ENCODE measurements around the gene CA5A. TPM values are rescaled to one million over a fixed set of nuclear protein-coding genes. Genes with fewer than 3 reads are reported as not detected.

CA5A gene
- total and polyA plus RNA-seq, 2 of the 13 experiments (the other 11 are each of a cell fraction or from before 2014, with no cell fraction given) = 66.8 to 106 TPM

- TF ChIP-seq ZBTB4 (CRISPR knock-in tag; IDR thresholded peaks at IDR 0.05; ENCODE audit: borderline replicate concordance) = peak; percentile 99
- no peak for TF ChIP-seq GATA4 (IDR thresholded peaks at IDR 0.05; ENCODE audit: borderline replicate concordance, low read depth)
- no peak for TF ChIP-seq ZBTB3 (CRISPR knock-in tag; IDR thresholded peaks at IDR 0.05; ENCODE audit: borderline replicate concordance, low read depth)
- no peak for TF ChIP-seq ZBTB42 (CRISPR knock-in tag; IDR thresholded peaks at IDR 0.05)
- peak; percentile 94 for TF ChIP-seq DZIP1 (CRISPR knock-in tag; IDR thresholded peaks at IDR 0.05)
- TF ChIP-seq MXD3 (CRISPR knock-in tag; IDR thresholded peaks at IDR 0.05) = no peak; the same call in 1 of the 2 replicates
- TF ChIP-seq ZNF232 (CRISPR knock-in tag; IDR thresholded peaks at IDR 0.05; ENCODE audit: borderline replicate concordance) = peak; percentile 49; the same call in 1 of the 2 replicates
- TF ChIP-seq SIX1 (CRISPR knock-in tag; IDR thresholded peaks at IDR 0.05; ENCODE audit: borderline replicate concordance) = no peak
- TF ChIP-seq RORA (CRISPR knock-in tag; IDR thresholded peaks at IDR 0.05) = no peak
- peak; percentile 86 for TF ChIP-seq MED8 (CRISPR knock-in tag; IDR thresholded peaks at IDR 0.05; ENCODE audit: insufficient replicate concordance)
- TF ChIP-seq MYPOP (CRISPR knock-in tag; IDR thresholded peaks at IDR 0.05) = no peak
- TF ChIP-seq ZNF513 (CRISPR knock-in tag; conservative IDR thresholded peaks at IDR 0.05) = no peak
- TF ChIP-seq UBTF (CRISPR knock-in tag; IDR thresholded peaks at IDR 0.05) = peak; percentile 98
- TF ChIP-seq TMF1 (CRISPR knock-in tag; IDR thresholded peaks at IDR 0.05; ENCODE audit: low read depth) = no peak; the same call in 1 of the 2 replicates
- no peak for TF ChIP-seq PLRG1 (conservative IDR thresholded peaks at IDR 0.05)
- TF ChIP-seq MIXL1 (CRISPR knock-in tag; IDR thresholded peaks at IDR 0.05) = peak; percentile 76
Measured at GRCh38 chr16:87850009-87851006, 86.0 kb downstream of the CA5A start (continued).
